ENCODE results near the gene ASB18. TPM values are rescaled to one million over a fixed set of nuclear protein-coding genes. Genes with fewer than 3 reads are reported as not detected.

Gene ASB18
- total and polyA plus RNA-seq, 2 of the 8 experiments (the other 6 are each of a cell fraction or from before 2014, with no cell fraction given), result not detected

DNA sequence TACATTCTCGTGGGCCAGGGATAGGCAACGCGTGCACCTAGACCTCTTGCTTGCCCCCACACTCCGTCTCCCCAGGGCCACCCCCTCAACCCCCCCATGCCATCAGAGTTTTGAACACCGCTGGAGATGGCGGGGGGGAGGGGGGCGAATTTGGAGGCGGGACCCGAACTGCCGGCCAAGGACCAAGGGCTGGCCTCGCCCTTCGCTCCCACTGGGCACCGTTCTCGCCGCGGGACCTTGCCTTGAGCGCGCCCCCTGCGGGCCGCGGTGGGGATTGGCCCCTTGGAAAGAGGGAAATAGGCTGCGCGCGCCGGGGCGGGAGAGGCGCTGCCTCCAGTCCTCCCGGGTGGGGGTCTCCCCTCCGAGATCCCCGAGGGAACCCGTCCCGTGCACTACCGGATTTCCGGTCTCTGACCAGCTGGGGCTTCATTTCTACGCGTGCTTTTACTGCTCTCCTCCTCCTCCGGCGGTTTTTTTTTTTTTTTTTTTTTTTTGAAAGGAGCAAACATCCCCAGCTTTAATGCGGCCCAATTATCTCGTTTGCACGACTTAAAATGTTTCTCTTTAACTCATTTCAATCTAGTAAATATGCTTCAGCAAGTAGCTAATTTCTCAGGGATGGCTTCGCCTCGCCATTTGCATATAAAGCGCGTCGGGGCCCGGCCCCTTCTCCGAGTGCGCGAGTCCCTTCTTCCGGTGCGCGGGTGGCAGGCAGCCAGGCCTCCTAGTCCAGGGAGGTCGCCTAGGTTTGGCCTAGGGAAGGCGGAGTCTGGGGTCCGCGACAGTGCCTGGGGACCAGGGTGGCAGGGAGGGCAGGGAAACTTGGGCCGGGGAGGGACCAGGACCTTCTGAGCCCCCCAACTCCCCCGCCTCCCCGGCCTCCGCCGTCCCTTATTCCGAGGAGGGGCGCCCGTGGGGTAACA is 86.0 kb downstream of the ASB18 start:
- WGBS, 2 experiments (ENCODE audit: extremely low coverage in 1 of 2, insufficient coverage in 1 of 2, insufficient read length in 1 of 2, insufficient replicate concordance in 2 of 2, low coverage in 1 of 2, low lambda C conversion rate in 2 of 2, missing lambda C conversion rate in 1 of 2), result 8% methylated on average over 45 of the region's 65 CpGs; no CpG with 5 or more reads in 1 of the 2 experiments
- H3K4me2 ChIP-seq (ENCODE audit: insufficient read depth in 1 of 2, low read depth in 2 of 2, low read length in 2 of 2), result peak overlapping the region; percentile 64 to 81
- H2AFZ ChIP-seq (ENCODE audit: low read length), result no peak overlapping the region
- no peaks in the 10 kb centered on the region for H3K79me1 ChIP-seq (ENCODE audit: low read depth, low read length)
- peaks cover 6 to 14% of the 10 kb centered on the region in 2 experiments for H4K20me1 ChIP-seq (replicated peaks in 1 of 2; ENCODE audit: control insufficient read depth in 1 of 2, insufficient read depth in 2 of 2, low read length in 2 of 2)
- H3K79me2 ChIP-seq (ENCODE audit: control insufficient read depth in 1 of 2, insufficient read depth in 2 of 2, low read length in 2 of 2), result no peaks in the 10 kb centered on the region
- no peak overlapping the region for H2BK15ac ChIP-seq (ENCODE audit: low read length)
- DNase-seq (ENCODE audit: low read depth in 1 of 2, low spot score in 2 of 2), result peak in 1 of 2 experiments; percentile 94
- H3K4me3 ChIP-seq (ENCODE audit: extremely low read depth in 1 of 4, insufficient read depth in 2 of 4, low read depth in 3 of 4, low read length in 4 of 4), result peak overlapping the region; percentile 34 to 59 (median 38)
- H3K27ac ChIP-seq (ENCODE audit: low read depth, low read length), result no peak overlapping the region
- no peaks in the 10 kb centered on the region for H3K36me3 ChIP-seq (ENCODE audit: control insufficient read depth in 2 of 4, insufficient read depth in 4 of 4, low read length in 3 of 4)
- no peak for FAIRE-seq
- POLR2A ChIA-PET (ENCODE audit: partially characterized antibody), result interaction anchor here (0.6 to 1.8 kb wide), 5 partner anchors 9 to 535 kb away, joined by 3 to 7 read pairs (median 5); partner anchors contain the start of gene GBX2
- no peak overlapping the region for H3K9ac ChIP-seq (replicated peaks in 1 of 4; ENCODE audit: extremely low read depth in 1 of 4, low read depth in 3 of 4, low read length in 3 of 4)
- no peak overlapping the region for H4K91ac ChIP-seq (replicated peaks; ENCODE audit: insufficient read length, low read length)
- H3K23me2 ChIP-seq (ENCODE audit: low read depth, low read length), result peaks cover 8% of the 10 kb centered on the region; the same call in 1 of the 2 replicates
- no peak overlapping the region for H3K14ac ChIP-seq (ENCODE audit: insufficient read length)
- H2BK20ac ChIP-seq (ENCODE audit: low read length), result no peak overlapping the region
- H3K23ac ChIP-seq (ENCODE audit: insufficient read length), result no peak overlapping the region
- H2BK120ac ChIP-seq (replicated peaks; ENCODE audit: low read depth, low read length), result no peak overlapping the region
- H4K5ac ChIP-seq (ENCODE audit: insufficient read length, low read depth, low read length), result no peak overlapping the region
- H3K27me3 ChIP-seq (replicated peaks in 1 of 4; ENCODE audit: control insufficient read depth in 3 of 4, extremely low read depth in 1 of 4, insufficient read depth in 3 of 4, low read length in 3 of 4), result peaks cover 41 to 66% (median 58%) of the 10 kb centered on the region in 4 experiments
- H2BK12ac ChIP-seq (ENCODE audit: low read depth, low read length), result no peak overlapping the region
- no peak overlapping the region for H2AK5ac ChIP-seq (ENCODE audit: low read depth, low read length)
- no peaks in the 10 kb centered on the region for H3K9me3 ChIP-seq (ENCODE audit: insufficient read depth in 2 of 2, low read depth in 1 of 2, low read length in 1 of 2)
- no peak overlapping the region; the same call in 1 of the 2 replicates for H2BK5ac ChIP-seq (ENCODE audit: low read depth, low read length)
- H3K56ac ChIP-seq (replicated peaks; ENCODE audit: insufficient read length, low read depth, low read length), result no peak overlapping the region
- H3K4me1 ChIP-seq (replicated peaks in 1 of 4; ENCODE audit: control insufficient read depth in 3 of 4, insufficient read depth in 4 of 4, low read length in 3 of 4), result peaks cover 11 to 28% (median 16%) of the 10 kb centered on the region in 4 experiments
- no peak overlapping the region for H3K4ac ChIP-seq (replicated peaks; ENCODE audit: insufficient read length, low read depth, low read length)
- H4K8ac ChIP-seq (ENCODE audit: extremely low read depth, insufficient read depth, low read length), result no peak overlapping the region
- CTCF ChIA-PET (ENCODE audit: partially characterized antibody), result interaction anchor here (0.6 to 9.4 kb wide), 70 partner anchors 9 to 1047 kb away, joined by 3 to 87 read pairs (median 5); partner anchors contain the start of gene GBX2
- peak overlapping the region; percentile 48; the same call in 1 of the 2 replicates for H3K18ac ChIP-seq (ENCODE audit: extremely low read depth, low read length)
- TF ChIP-seq RBBP5 (IDR thresholded peaks at IDR 0.05; ENCODE audit: borderline replicate concordance, low read depth, low read length), result peak; percentile 48; the same call in 1 of the 2 replicates
- peak in 1 of 2 experiments; percentile 92; a peak in 1 of 4 replicates for TF ChIP-seq HDAC2 (IDR thresholded peaks at IDR 0.05; ENCODE audit: borderline replicate concordance in 1 of 2, low read depth in 2 of 2, low read length in 2 of 2)
- peak; percentile 67 for TF ChIP-seq BACH1 (IDR thresholded peaks at IDR 0.05; ENCODE audit: low read length)
- TF ChIP-seq CBX8 (IDR thresholded peaks at IDR 0.05; ENCODE audit: borderline replicate concordance, low read depth, low read length), result no peak
- no peak for TF ChIP-seq SP2 (IDR thresholded peaks at IDR 0.05; ENCODE audit: low read length)

Measured in H1 (cell line).